Left lung (tissue), 10 donors: Measurements from ENCODE around the gene MPEG1. TPM values are rescaled to one million over a fixed set of nuclear protein-coding genes. Genes with fewer than 3 reads are reported as not detected.

Experiments
- ATAC-seq: fragments of 200-7000 bp; cut with Tn5 transposase; one replicate; pipeline ENCODE4 v1.9.1; 2020; ENCODE audit warnings: moderate library complexity
- DNase-seq, 4 donors: peaks; one replicate each; pipeline ENCODE4 v3.0.0-alpha.2; 2013 to 2020
- H3K27ac ChIP-seq, 2 donors: fragments of 200-600 bp; sonication (generic) in 1 of 2; one replicate each; pipeline versions ENCODE4 v1.5.0 to v1.8.0; 2020 to 2021
- H3K27me3 ChIP-seq, 2 donors: fragments of 200-600 bp; sonication (generic) in 1 of 2; one replicate each; pipeline versions ENCODE4 v1.5.0 to v1.8.0; 2020 to 2021
- H3K36me3 ChIP-seq, 2 donors: fragments of 200-600 bp; sonication (generic) in 1 of 2; one replicate each; pipeline versions ENCODE4 v1.5.0 to v1.8.0; 2020 to 2021
- H3K4me1 ChIP-seq, 2 donors: fragments of 200-600 bp; one replicate each; pipeline ENCODE4 v1.8.0; 2021
- H3K4me3 ChIP-seq, 2 donors: fragments of 200-600 bp; sonication (generic) in 1 of 2; one replicate each; pipeline versions ENCODE4 v1.5.0 to v1.8.0; 2020 to 2021; ENCODE audit warnings: mild to moderate bottlenecking in 1 of 2
- H3K9me3 ChIP-seq, 2 donors: fragments of 200-600 bp; sonication (generic) in 1 of 2; one replicate each; pipeline versions ENCODE4 v1.5.0 to v1.8.0; 2020 to 2021
- CTCF ChIP-seq, 2 donors: fragments of 200-600 bp; sonication (generic) in 1 of 2; IDR thresholded peaks; one replicate each; pipeline versions ENCODE4 v1.5.0 to v1.8.0; 2021; ENCODE audit warnings: antibody characterized with exemption in 2 of 2
- intact Hi-C, 2 donors: fragments of 100-400 bp; cut with DNase I; formaldehyde crosslinking; loops; one replicate each; pipeline versions ENCODE4 v1.11.2 to v1.14.2; 2022
- polyA plus RNA-seq, 6 donors: library from polyadenylated mRNA; unstranded; fragments of 120-200 nt; gene quantifications; one replicate each; pipeline ENCODE4 v1.2.1, GENCODE V29; 2013; ENCODE audit not compliant: insufficient read length in 6 of 6
- total RNA-seq, 2 donors: library from RNA; stranded (reverse); fragmentation: NEBNext Ultra II Directional; extraction: Animal tissue kit (Norgen Biotek cat#: 25700); gene quantifications; one replicate each; pipeline ENCODE4 v1.2.1, GENCODE V29; 2021
- donor health status: DM: no; HTN: yes; CAD: no.
- donor health status: DM: no; HTN: no; CAD: no.

The MPEG1 gene
- total and polyA plus RNA-seq, 8 donors: 12.3 to 68.7 (median 15.8) TPM

- ATAC-seq: no peak
- H3K27ac ChIP-seq: peak overlapping the region; percentile 34 to 88
- H3K27me3 ChIP-seq: no peaks in the 10 kb centered on the region
- DNase-seq: no peak
- no peaks in the 10 kb centered on the region for H3K36me3 ChIP-seq
- peaks cover 0 to 78% of the 10 kb centered on the region in 2 donors for H3K4me1 ChIP-seq
- intact Hi-C loops: no loop called here
- no peak overlapping the region for H3K4me3 ChIP-seq
- TF ChIP-seq CTCF (IDR thresholded peaks at IDR 0.05): no peak
- H3K9me3 ChIP-seq: no peaks in the 10 kb centered on the region
Observed at GRCh38 chr11:59221441-59221840, 8.7 kb upstream of the MPEG1 start.

- Histone ChIP-seq H3K27me3 (no peaks in the 10 kb centered on the region), H3K36me3 (no peaks in the 10 kb centered on the region), H3K4me3 (no peak overlapping the region), H3K4me1 (peaks cover 0 to 70% of the 10 kb centered on the region in 2 donors), H3K9me3 (no peaks in the 10 kb centered on the region), H3K27ac (no peak overlapping the region)
- DNase-seq (no peak), ATAC-seq (no peak)
- TF ChIP-seq CTCF (IDR thresholded peaks at IDR 0.05): no peak
- intact Hi-C loops: no loop called here
Observed at GRCh38 chr11:59219836-59220235, 7.1 kb upstream of the MPEG1 start.

GRCh38 chr11:59218893-59219292 is 6.2 kb upstream of the MPEG1 start:
- Histone ChIP-seq H3K4me3 (no peak overlapping the region), H3K9me3 (no peaks in the 10 kb centered on the region), H3K36me3 (no peaks in the 10 kb centered on the region), H3K4me1 (peaks cover 0 to 61% of the 10 kb centered on the region in 2 donors), H3K27me3 (no peaks in the 10 kb centered on the region), H3K27ac (peak overlapping the region in 1 of 2 donors; percentile 93)
- no peak for TF ChIP-seq CTCF (IDR thresholded peaks at IDR 0.05)
- ATAC-seq (no peak), DNase-seq (no peak)
- intact Hi-C loops: no loop called here

- Histone ChIP-seq H3K4me3 (no peak overlapping the region), H3K36me3 (no peaks in the 10 kb centered on the region), H3K27ac (peak overlapping the region in 1 of 2 donors; percentile 93), H3K4me1 (peaks cover 0 to 57% of the 10 kb centered on the region in 2 donors), H3K27me3 (no peaks in the 10 kb centered on the region), H3K9me3 (no peaks in the 10 kb centered on the region)
- DNase-seq (no peak), ATAC-seq (no peak)
- no peak for TF ChIP-seq CTCF (IDR thresholded peaks at IDR 0.05)
- intact Hi-C loops: no loop called here
Observed at GRCh38 chr11:59218319-59218718, 5.6 kb upstream of the MPEG1 start.

GRCh38 chr11:59216641-59217564 is 4.2 kb upstream of the MPEG1 start:
- intact Hi-C loops: no loop called here
- Histone ChIP-seq H3K4me1 (peaks cover 0 to 53% of the 10 kb centered on the region in 2 donors), H3K27me3 (no peaks in the 10 kb centered on the region), H3K27ac (peak overlapping the region; percentile 9 to 93), H3K36me3 (no peaks in the 10 kb centered on the region), H3K4me3 (no peak overlapping the region), H3K9me3 (no peaks in the 10 kb centered on the region)
- TF ChIP-seq CTCF (IDR thresholded peaks at IDR 0.05): no peak
- ATAC-seq: peak; percentile 67
- DNase-seq: peak in 1 of 4 donors; percentile 48
